HG02678 (cell line): ENCODE results near the gene BRD4.

Experiments
- ATAC-seq: cut with Tn5 transposase; IDR thresholded peaks from one replicate; pipeline ENCODE4 v1.9.1; 2021; ENCODE audit warnings: mild to moderate bottlenecking, moderate library complexity; ENCODE audit not compliant: unreplicated experiment

BRD4 gene

GRCh38 chr19:15235781-15236180 is 96.6 kb downstream of the BRD4 start:
- no peak for ATAC-seq

DNA sequence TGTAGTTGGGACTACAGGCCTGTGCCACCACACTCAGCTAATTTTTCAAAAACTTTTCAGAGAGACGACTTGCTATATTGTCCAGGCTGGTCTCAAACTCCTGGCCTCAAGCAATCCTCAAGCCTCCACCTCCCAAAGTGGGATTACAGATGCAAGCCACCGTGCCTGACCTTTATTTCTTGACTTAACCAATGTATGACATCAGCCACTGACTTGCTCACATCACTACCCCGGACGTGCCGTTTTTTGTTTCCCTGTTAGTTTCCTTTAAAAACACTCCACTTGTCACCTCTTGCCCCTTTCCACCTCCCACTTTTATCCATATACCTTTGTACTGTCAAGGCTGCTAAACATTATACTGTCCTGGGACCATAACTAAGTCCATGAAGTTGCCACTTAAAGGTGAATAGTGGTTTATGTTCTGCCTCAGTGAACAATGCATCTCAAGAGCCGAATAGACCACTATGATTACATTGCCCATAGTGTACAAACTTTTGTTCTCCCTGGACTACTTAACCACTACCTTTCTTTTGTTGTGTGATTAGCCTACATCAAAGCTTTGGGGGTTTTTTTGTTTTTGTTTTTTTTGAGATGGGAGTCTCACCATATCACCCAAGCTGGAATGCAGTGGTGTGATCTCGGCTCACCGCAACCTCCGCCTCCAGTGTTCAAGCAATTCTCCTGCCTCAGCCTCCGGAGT is 97.8 kb downstream of the BRD4 start:
- ATAC-seq: no peak

GRCh38 chr19:15231271-15231670 is 101.1 kb downstream of the BRD4 start:
- ATAC-seq: no peak

GRCh38 chr19:15227261-15227660 is 105.1 kb downstream of the BRD4 start:
- ATAC-seq: no peak

GRCh38 chr19:15225760-15226159 is 106.6 kb downstream of the BRD4 start:
- no peak for ATAC-seq

GRCh38 chr19:15223649-15224361 is 108.5 kb downstream of the BRD4 start:
- no peak for ATAC-seq

GRCh38 chr19:15222738-15223648 is 109.3 kb downstream of the BRD4 start:
- peak; percentile 93 for ATAC-seq

DNA sequence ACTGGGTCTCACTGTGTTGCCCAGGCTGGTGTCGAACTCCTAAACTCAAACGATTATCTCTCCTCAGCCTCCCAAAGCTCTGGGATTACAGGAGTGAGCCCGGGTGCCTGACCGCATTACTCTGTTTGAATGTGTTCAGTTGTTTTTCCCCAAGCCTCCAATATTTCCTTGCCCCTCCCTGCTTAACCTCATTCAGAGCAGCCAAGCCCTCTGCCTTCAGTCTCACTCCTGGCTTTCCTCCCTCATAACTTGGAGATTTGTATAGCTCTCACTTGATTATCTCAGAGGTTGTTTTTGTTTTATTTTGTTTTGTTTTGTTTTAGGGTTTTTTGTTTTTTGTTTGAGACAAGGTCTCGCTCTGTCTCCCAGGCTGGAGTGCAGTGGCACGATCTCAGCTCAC is 111.5 kb downstream of the BRD4 start:
- ATAC-seq: no peak

GRCh38 chr19:15218501-15218900 is 113.8 kb downstream of the BRD4 start:
- no peak for ATAC-seq

DNA sequence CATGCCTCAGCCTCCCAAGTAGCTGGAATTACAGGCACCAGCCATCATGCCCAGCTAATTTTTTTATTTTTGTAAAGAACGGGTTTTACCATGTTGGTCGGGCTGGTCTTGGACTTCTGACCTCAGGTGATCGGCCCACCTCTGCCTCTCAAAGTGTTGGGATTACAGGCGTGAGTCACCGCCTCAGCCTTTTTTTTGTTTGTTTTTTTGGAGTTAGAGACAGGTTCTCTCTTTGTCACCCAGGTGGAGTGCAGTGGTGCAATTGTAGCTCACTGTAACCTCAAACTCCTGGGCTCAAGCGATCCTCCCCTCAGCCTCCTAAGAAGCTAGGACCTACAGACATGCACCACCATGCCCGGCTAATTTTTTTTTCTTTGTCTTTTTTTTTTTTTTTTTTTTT is 116.0 kb downstream of the BRD4 start:
- ATAC-seq: no peak

DNA sequence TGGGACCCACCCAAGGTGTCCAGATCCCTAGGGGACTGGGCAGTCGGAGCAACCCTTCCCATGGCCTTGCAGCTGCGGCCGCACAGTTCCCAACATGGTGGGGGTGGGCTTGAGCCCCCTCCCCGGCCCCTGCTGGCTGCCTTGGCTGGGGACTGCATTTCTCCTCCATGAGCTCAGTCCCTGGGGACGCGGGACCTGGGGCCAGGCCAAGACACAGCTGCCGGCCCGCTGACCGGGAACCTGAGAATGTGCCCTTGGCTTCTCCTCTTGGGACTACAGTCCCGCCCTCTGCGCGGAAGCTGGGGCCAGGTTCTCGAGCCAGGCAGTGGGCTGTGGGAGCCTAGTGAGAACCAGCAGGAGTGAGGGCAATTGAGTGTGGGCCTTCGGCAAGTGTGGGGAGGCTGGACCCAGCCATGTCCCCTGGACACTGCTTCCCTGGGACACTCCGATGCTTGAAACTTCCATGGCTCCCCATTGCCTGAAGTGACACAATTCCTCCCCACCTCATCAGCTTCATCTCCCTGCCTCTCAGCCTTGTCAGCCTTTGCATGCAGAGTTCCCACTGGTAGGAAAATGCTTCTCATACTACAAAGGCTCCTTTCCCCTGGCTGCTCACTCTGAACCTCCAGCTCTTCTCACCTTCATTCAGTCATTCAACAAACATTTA is 118.5 kb downstream of the BRD4 start:
- no peak for ATAC-seq

- ATAC-seq: no peak
Measured at GRCh38 chr19:15212711-15213110, 119.6 kb downstream of the BRD4 start.

DNA sequence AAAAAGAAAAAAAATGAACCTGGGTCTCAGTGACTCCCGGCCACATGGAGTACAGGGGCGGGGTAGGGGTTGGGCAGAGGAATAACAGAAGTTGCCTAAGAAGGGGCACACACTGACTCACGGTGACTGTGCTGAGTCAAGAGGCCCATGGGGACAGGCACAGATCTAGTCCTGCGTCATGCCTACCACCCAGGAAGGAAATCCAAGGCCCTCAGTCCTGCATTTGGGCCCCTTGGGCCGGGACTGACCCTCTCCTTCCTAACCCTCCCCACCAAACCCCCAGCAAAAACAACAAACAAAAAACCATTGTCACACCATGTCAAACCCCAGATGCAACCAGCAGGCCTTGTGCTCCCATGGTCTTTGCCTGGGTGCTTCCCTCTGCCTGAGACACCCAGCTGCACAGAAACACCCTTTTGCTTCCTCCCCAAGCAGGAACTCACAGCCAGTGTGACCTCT is 122.0 kb downstream of the BRD4 start:
- ATAC-seq: no peak

DNA sequence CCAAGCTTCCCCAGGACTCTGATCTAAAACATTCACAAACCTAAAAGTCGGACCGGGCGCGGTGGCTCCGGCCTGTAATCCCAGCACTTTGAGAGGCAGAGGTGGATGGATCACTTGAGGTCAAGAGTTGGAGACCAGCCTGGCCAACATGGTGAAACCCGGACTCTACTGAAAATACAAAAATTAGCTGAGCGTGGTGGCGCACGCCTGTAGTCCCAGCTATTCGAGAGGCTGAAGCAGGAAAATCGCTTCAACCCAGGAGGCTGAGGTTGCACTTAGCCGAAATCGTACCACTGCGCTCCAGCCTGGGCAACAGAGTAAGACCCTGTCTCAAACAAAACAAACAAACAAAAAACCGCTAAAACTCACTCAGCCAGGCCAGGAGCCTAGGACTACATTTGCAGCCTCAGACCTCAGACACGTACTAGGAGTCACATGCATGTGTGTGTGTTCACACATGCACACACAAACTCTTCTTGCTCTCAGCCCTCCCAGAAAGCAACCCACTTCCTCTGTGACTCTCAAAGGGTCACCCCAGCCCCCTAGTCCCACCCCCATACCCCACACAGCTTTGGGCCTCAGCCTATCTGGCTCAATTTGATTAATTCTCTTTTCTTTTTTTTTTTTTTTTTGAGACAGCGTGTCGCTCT is 130.8 kb downstream of the BRD4 start:
- no peak for ATAC-seq

DNA sequence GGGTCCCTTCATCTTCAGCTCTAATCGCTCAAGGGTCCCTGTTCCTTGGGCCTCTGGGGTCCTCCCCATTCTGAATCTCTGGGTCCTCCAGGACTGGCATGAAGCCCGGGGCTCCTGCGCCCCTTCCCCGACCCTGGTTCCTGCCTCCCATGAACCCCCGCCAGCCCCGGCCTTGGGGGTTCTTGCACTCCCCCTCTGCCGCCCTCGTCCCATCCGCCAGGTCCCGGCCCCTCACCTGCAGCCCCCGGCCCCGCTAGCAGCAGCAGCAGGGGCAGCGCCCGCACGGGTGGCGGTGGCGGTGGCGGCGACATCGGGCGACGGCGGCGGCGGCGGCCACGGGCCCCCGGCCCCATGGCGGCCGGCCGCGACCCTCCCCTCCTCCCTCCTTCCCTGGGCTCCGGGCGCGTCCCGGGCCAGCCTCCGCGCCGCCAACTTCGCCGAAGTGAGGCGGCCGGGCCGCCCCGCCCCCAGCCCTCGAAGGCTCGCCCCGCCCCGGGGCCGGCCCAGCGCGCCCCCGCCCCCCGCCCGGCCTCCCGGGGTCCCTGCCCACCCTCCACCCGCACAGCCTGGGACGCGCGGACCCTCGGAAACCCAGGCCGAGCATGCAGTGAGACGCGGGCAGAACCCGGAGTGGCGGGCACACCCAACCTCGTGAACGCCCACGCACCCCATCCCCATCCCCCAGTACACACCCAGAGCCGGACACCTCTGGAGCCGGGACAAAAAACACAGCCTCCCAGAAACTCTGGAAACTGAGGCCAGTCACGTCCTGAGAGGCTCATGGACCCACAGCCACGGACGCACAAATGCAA is 131.6 kb downstream of the BRD4 start, which contains the start of gene NOTCH3:
NOTCH3 (minus strand) TSS at position 443 of the 812 bp plus-strand sequence; CDS start at position 353, 90 bp downstream.
- ATAC-seq: no peak

DNA sequence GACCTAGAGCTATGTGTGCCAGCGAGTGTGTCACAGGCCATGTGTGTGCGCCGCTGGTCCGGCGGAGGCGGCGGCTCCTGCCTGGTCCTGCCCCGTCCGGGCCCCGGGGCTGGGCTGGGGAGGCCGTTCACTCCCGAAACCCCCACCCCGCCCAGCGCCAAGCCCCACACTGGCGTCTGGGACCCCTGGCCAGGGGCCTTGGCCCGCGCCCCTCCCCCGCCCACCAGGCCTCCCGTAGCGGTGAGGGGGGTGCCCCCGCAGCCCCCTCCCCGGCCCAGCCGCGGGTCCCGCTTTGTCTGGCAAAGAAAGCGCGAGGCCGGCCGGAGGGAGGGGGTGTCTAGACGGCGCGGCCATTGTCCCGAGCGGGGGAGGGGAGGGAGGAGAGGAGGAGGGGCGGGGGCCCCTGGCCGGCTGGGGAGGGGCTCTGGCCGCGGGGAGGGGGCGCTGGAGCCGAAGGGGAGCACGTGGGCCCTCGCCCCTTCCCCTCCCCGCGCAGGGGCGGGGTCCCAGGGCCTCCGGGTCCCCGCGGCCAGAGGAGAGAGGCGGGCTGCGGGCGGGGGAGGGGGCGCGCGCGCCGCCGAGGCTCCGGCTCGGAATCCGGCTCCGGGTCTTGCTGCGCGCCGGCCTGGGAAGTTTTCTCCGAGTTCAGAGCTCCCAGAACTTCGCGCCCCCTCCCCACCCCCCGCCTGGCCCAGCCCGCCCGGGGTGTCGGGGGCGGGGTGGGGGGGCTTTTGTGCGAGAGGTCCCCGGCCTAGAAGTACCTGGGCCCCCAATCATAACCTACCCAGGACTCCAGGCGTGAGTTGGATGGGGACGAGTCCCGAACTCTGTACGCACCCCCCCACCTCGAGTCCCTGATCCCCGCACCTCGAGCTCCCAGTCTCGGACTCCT is 132.4 kb downstream of the BRD4 start:
- no peak for ATAC-seq

DNA sequence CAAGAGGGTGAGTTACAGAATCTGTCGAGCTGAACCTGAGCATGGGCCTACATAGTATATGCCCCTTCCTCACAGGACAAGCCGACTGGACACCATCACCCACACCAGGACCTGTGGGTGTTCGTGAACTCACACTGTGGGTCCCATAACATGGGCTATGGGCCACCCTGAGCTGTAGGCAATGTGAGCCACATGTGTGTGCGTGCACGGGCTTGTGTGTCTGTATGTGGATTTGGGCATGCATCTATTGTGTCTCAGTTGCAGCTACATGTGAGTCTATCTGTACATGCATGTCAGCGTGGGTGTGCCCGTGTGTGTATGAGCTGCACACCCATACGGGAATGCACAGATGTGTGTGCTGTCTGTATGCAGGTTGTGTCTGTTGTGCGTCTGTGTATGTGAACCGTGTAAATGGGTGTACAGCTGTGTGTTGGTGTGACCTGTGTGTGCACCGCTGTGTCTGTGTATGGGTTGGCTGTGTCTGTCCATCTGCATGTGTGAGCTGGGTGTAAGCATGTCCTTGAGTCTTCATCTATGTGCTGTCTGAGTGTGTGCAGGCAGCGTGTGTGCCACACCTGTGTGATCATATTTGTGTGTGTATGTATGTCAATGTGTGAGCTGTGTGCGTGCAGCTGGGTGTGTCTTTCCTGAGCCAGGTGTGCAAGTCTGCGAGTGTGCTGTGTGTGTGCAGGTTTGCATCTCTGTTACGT is 133.2 kb downstream of the BRD4 start:
- no peak for ATAC-seq

- ATAC-seq: no peak
Measured at GRCh38 chr19:15197942-15198341, 134.4 kb downstream of the BRD4 start.
